ENCODE results near the gene NOVA2.

- no peak for TF ChIP-seq CTCF (IDR thresholded peaks at IDR 0.05; ENCODE audit: low read length)
- TF ChIP-seq EZH2 (optimal IDR thresholded peaks at IDR 0.05; ENCODE audit: low read depth, low read length), result no peak
Measured at GRCh38 chr19:45978156-45978555, 4.5 kb upstream of the NOVA2 start.
